Measurements from ENCODE around the gene CDO1.
A peak's percentile ranks its signal among the peaks of the same experiment; 100 is the strongest.

The CDO1 gene

GRCh38 chr5:115816226-115817081 lies at the start of gene CDO1:
Gene CDO1, minus strand, starts transcription at chr5:115816659. Its CDS starts 262 bp downstream, at chr5:115816397.
- Histone ChIP-seq H3K4me1 (ENCODE audit: control insufficient read depth, insufficient read depth, low read length) (peaks cover 5% of the 10 kb centered on the region), H3K9ac (ENCODE audit: low read depth, low read length) (peak within 1 kb of the TSS; percentile 80), H3K27me3 (ENCODE audit: control insufficient read depth, insufficient read depth, low read length) (peaks cover 44% of the 10 kb centered on the region), H3K4me3 (ENCODE audit: low read depth, low read length) (peak within 1 kb of the TSS; percentile 96), H3K36me3 (ENCODE audit: control insufficient read depth, insufficient read depth, low read length) (peaks cover 2% of the 10 kb centered on the region), H3K9me3 (ENCODE audit: control insufficient read depth, insufficient read depth, low read length) (no peaks in the 10 kb centered on the region)

GRCh38 chr5:115859378-115859777 lies 42.9 kb upstream of the CDO1 start:
- Histone ChIP-seq H3K9ac (ENCODE audit: low read depth, low read length) (no peak overlapping the region), H3K4me1 (ENCODE audit: control insufficient read depth, insufficient read depth, low read length) (peaks cover 4% of the 10 kb centered on the region), H3K27me3 (ENCODE audit: control insufficient read depth, insufficient read depth, low read length) (no peaks in the 10 kb centered on the region)

DNA sequence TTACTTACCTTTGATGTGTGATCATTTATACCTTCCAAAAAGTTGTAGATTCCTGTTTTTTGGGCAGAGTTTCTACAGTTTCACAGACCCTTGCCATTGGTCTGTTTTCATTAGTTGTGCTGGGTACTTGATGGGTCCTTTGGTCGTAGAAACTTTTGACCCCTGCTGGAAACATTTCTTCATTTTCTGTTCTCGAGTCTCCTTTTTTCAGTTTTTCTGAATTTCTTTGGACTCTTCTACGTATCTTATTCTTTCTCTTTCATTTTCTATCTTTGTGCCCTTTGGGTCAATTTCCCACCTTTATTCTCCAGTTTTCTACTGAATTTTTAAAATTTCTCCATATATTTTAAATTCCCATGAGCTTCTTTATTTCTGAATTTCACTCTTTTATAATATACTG lies 41.9 kb upstream of the CDO1 start:
- H3K9ac ChIP-seq (ENCODE audit: low read depth, low read length): no peak overlapping the region
- H3K27me3 ChIP-seq (ENCODE audit: control insufficient read depth, insufficient read depth, low read length): no peaks in the 10 kb centered on the region
- H3K9me3 ChIP-seq (ENCODE audit: control insufficient read depth, insufficient read depth, low read length): no peaks in the 10 kb centered on the region
- H3K36me3 ChIP-seq (ENCODE audit: control insufficient read depth, insufficient read depth, low read length): no peaks in the 10 kb centered on the region
- no peak overlapping the region for H3K4me3 ChIP-seq (ENCODE audit: low read depth, low read length)
- peaks cover 3% of the 10 kb centered on the region for H3K4me1 ChIP-seq (ENCODE audit: control insufficient read depth, insufficient read depth, low read length)

More at GRCh38 chr5:115859378-115859777, 42.9 kb upstream of the CDO1 start:
- Histone ChIP-seq H3K36me3 (ENCODE audit: control insufficient read depth, insufficient read depth, low read length) (no peaks in the 10 kb centered on the region), H3K4me3 (ENCODE audit: low read depth, low read length) (no peak overlapping the region), H3K9me3 (ENCODE audit: control insufficient read depth, insufficient read depth, low read length) (no peaks in the 10 kb centered on the region)

DNA sequence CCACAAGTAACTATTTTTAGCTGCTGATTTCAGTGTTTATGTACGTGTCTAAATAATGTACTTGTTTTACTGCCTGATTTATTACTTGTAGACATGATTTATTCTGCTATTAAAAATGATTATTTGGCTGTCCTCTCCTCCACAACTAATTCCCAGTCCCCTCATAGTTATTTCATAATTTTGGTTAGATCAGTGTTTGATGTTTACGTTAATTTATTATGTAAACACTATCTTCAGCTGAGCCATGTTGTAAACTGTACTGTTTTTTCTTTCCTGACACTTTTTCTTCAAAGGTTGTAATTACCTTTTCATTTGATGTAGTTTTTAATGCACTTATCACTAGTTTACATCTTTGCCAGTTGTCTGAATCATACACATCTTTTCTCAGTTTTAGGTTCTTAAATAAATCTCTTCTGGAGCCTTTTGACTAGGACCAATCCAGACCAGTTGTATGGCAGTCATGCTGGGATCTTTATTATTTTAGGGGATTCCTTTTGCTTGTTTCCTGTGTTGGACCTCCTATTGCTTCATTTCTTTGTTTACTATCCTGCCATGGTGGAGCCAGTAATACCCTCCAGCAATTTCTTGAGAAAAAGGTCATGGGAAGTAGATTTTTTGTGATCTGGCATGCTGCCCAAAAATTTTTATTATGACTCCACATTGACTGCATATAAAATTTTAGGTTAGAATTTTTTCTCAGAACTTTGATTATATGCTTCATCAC lies 41.3 kb upstream of the CDO1 start:
- Histone ChIP-seq H3K27me3 (ENCODE audit: control insufficient read depth, insufficient read depth, low read length) (no peaks in the 10 kb centered on the region), H3K36me3 (ENCODE audit: control insufficient read depth, insufficient read depth, low read length) (no peaks in the 10 kb centered on the region), H3K9me3 (ENCODE audit: control insufficient read depth, insufficient read depth, low read length) (no peaks in the 10 kb centered on the region), H3K4me1 (ENCODE audit: control insufficient read depth, insufficient read depth, low read length) (peaks cover 3% of the 10 kb centered on the region), H3K9ac (ENCODE audit: low read depth, low read length) (no peak overlapping the region), H3K4me3 (ENCODE audit: low read depth, low read length) (no peak overlapping the region)

GRCh38 chr5:115857057-115857479 lies 40.6 kb upstream of the CDO1 start:
- peaks cover 3% of the 10 kb centered on the region for H3K4me1 ChIP-seq (ENCODE audit: control insufficient read depth, insufficient read depth, low read length)
- no peaks in the 10 kb centered on the region for H3K27me3 ChIP-seq (ENCODE audit: control insufficient read depth, insufficient read depth, low read length)
- H3K9me3 ChIP-seq (ENCODE audit: control insufficient read depth, insufficient read depth, low read length): no peaks in the 10 kb centered on the region
- H3K9ac ChIP-seq (ENCODE audit: low read depth, low read length): no peak overlapping the region
- no peaks in the 10 kb centered on the region for H3K36me3 ChIP-seq (ENCODE audit: control insufficient read depth, insufficient read depth, low read length)
- H3K4me3 ChIP-seq (ENCODE audit: low read depth, low read length): no peak overlapping the region

DNA sequence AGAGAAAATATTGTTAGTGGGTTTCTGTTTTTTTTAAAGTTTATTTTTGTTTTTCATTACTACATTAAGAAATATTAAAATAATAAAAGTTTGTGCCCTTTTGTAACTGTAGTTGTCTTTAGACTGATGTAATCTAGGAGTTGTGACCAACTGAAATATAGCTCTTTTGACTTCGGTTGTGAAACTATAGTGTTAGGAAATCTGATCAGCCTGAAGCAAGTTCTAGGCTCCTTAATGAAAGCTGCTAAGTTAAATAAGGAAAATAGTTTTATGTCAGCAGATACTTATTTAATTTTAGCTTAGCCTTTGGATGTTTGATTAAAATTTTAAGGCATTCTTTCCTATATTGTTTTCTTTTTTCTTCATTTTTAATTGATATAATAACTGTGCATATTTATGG lies 39.5 kb upstream of the CDO1 start:
- no peaks in the 10 kb centered on the region for H3K9me3 ChIP-seq (ENCODE audit: control insufficient read depth, insufficient read depth, low read length)
- no peaks in the 10 kb centered on the region for H3K36me3 ChIP-seq (ENCODE audit: control insufficient read depth, insufficient read depth, low read length)
- peaks cover 3% of the 10 kb centered on the region for H3K4me1 ChIP-seq (ENCODE audit: control insufficient read depth, insufficient read depth, low read length)
- no peaks in the 10 kb centered on the region for H3K27me3 ChIP-seq (ENCODE audit: control insufficient read depth, insufficient read depth, low read length)
- no peak overlapping the region for H3K4me3 ChIP-seq (ENCODE audit: low read depth, low read length)
- no peak overlapping the region for H3K9ac ChIP-seq (ENCODE audit: low read depth, low read length)

DNA sequence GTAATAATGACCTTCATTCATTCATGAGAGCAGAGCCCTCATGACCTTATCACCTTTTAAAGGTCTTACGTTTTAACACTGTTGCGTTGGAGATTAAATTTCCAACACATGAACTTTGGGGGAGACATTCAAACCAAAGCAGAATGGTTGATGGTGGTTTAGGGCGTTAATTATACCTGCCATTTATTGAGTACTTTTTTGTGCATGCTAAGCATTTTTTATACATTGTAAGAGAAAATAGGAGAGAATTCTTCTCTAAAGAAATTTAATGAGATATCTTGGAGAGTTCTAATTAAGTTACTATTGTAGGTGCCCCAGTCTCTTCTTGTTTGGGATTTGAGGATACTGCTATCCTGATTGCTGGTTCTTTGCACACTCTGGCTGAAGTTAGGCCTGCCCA lies 37.7 kb upstream of the CDO1 start:
- Histone ChIP-seq H3K27me3 (ENCODE audit: control insufficient read depth, insufficient read depth, low read length) (no peaks in the 10 kb centered on the region), H3K4me3 (ENCODE audit: low read depth, low read length) (no peak overlapping the region), H3K9ac (ENCODE audit: low read depth, low read length) (no peak overlapping the region), H3K36me3 (ENCODE audit: control insufficient read depth, insufficient read depth, low read length) (no peaks in the 10 kb centered on the region), H3K4me1 (ENCODE audit: control insufficient read depth, insufficient read depth, low read length) (peaks cover 3% of the 10 kb centered on the region), H3K9me3 (ENCODE audit: control insufficient read depth, insufficient read depth, low read length) (no peaks in the 10 kb centered on the region)

DNA sequence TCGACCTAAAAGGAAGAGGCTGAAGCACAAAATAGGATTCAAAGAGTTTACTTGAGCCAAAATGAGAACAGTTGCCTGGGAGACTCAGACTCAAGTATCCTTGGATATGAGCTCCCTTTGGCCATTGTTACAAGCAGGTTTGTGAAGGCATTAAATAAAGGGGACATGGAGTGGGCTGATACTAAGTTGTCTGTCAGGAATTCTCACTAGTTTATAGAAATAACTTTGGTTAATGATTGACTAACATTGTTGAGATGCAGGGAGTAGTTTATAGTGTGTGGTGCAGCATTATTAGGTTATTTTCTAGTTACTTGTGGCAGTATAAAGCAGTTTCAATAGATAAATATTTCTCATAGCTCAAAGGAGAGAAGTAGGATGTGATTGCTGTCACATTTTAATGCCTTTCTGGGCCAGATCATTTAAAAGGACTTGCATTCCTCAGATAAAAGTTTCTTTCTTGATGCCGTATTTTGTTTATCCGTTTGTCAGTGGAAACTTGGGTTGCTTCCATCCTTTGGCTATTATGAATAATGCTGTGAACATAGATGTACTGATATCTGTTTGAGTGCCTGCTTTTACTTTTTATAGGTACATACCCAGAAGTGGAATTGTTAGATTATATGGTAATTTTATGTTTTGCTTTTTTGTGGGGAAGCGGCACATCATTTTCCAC lies 34.4 kb upstream of the CDO1 start:
- H3K9ac ChIP-seq (ENCODE audit: low read depth, low read length): no peak overlapping the region
- no peaks in the 10 kb centered on the region for H3K27me3 ChIP-seq (ENCODE audit: control insufficient read depth, insufficient read depth, low read length)

DNA sequence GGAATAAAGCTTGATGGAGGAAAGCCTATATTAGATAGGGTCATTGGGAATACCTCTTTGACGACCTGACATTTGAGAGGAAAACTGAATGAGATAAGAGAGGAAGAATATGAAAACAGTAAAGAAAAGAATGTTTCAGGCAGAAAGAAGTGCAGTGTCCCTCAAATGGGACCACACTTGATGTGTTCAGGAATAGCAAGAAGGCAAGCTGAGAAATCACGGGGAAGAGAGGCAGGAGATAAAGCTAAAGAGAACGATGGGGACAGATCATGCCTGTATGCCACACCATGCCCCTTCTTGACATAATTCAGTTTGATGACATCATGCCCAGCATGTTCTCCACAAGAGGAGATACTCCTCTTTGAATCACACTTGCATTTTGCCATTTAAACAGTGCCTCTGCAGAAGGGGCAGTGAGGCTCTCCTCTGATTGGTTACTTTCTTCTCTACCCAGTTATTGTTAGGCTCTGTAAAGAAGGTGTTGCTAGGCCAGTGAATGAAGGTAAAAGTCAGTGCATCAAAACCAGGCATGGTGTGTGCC lies 32.9 kb upstream of the CDO1 start:
- Histone ChIP-seq H3K4me1 (ENCODE audit: control insufficient read depth, insufficient read depth, low read length) (peaks cover 2% of the 10 kb centered on the region), H3K27me3 (ENCODE audit: control insufficient read depth, insufficient read depth, low read length) (no peaks in the 10 kb centered on the region), H3K4me3 (ENCODE audit: low read depth, low read length) (no peak overlapping the region), H3K36me3 (ENCODE audit: control insufficient read depth, insufficient read depth, low read length) (no peaks in the 10 kb centered on the region), H3K9me3 (ENCODE audit: control insufficient read depth, insufficient read depth, low read length) (no peaks in the 10 kb centered on the region), H3K9ac (ENCODE audit: low read depth, low read length) (no peak overlapping the region)

More for the DNA sequence above, 34.4 kb upstream of the CDO1 start:
- no peaks in the 10 kb centered on the region for H3K9me3 ChIP-seq (ENCODE audit: control insufficient read depth, insufficient read depth, low read length)
- no peaks in the 10 kb centered on the region for H3K4me1 ChIP-seq (ENCODE audit: control insufficient read depth, insufficient read depth, low read length)
- H3K4me3 ChIP-seq (ENCODE audit: low read depth, low read length): no peak overlapping the region
- no peaks in the 10 kb centered on the region for H3K36me3 ChIP-seq (ENCODE audit: control insufficient read depth, insufficient read depth, low read length)

GRCh38 chr5:115847290-115847689 lies 30.8 kb upstream of the CDO1 start:
- peaks cover 10% of the 10 kb centered on the region for H3K27me3 ChIP-seq (ENCODE audit: control insufficient read depth, insufficient read depth, low read length)
- H3K36me3 ChIP-seq (ENCODE audit: control insufficient read depth, insufficient read depth, low read length): no peaks in the 10 kb centered on the region
- H3K9me3 ChIP-seq (ENCODE audit: control insufficient read depth, insufficient read depth, low read length): no peaks in the 10 kb centered on the region
- H3K9ac ChIP-seq (ENCODE audit: low read depth, low read length): no peak overlapping the region
- H3K4me3 ChIP-seq (ENCODE audit: low read depth, low read length): no peak overlapping the region
- H3K4me1 ChIP-seq (ENCODE audit: control insufficient read depth, insufficient read depth, low read length): peaks cover 3% of the 10 kb centered on the region

DNA sequence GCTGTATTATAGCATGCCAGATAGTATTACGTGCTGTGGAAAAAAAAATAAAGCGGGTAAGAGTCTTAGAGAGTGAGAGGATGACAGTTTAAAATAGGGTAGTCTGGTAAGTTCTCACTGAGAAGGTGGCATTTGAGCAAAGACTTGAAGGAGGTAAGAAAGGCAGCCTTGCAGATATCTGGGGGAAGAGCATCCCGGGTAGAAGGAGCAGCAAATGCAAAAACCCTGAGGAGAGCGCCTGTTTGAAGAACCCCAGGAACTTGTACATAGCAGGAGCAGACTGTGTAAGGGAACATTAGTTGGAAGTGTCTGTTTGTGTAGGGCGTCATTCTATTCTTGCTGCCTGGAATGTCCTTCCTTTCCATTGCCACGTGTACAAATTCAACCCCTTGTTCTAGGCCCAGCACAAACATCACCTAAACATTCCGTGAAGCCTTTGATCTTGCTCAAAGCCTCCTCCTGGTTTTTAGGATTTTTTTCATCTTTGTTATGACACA lies 27.9 kb upstream of the CDO1 start:
- Histone ChIP-seq H3K9me3 (ENCODE audit: control insufficient read depth, insufficient read depth, low read length) (no peaks in the 10 kb centered on the region), H3K27me3 (ENCODE audit: control insufficient read depth, insufficient read depth, low read length) (peaks cover 10% of the 10 kb centered on the region), H3K36me3 (ENCODE audit: control insufficient read depth, insufficient read depth, low read length) (no peaks in the 10 kb centered on the region), H3K4me1 (ENCODE audit: control insufficient read depth, insufficient read depth, low read length) (peaks cover 7% of the 10 kb centered on the region), H3K4me3 (ENCODE audit: low read depth, low read length) (no peak overlapping the region), H3K9ac (ENCODE audit: low read depth, low read length) (no peak overlapping the region)
